ENCODE data around the gene ASMTL.
"Not testable (repeated sequence)": the region's sequence is repeated elsewhere in the genome, so short reads cannot be mapped to it uniquely, and the experiment has no call there.

Gene ASMTL

GRCh38 chrX:1412551-1413161 lies 40.1 kb downstream of the ASMTL start:
- DNase-seq (ENCODE audit: insufficient read length, low spot score) (no peak), FAIRE-seq (no peak)

- FAIRE-seq (no peak), DNase-seq (ENCODE audit: insufficient read length, low spot score) (no peak)
These were observed 41.4 kb downstream of the ASMTL start for GRCh38 chrX:1411326-1411725.

- FAIRE-seq (no peak), DNase-seq (ENCODE audit: insufficient read length, low spot score) (no peak)
These were observed 45.7 kb downstream of the ASMTL start for GRCh38 chrX:1407035-1407434.

- not testable (repeated sequence) for FAIRE-seq; DNase-seq (ENCODE audit: insufficient read length, low spot score)
These were observed 46.9 kb downstream of the ASMTL start for GRCh38 chrX:1405769-1406168.

- DNase-seq (ENCODE audit: insufficient read length, low spot score); FAIRE-seq: not testable (repeated sequence)
These were observed 48.8 kb downstream of the ASMTL start for GRCh38 chrX:1403867-1404266.

- FAIRE-seq (no peak), DNase-seq (ENCODE audit: insufficient read length, low spot score) (no peak)
These were observed 49.5 kb downstream of the ASMTL start for GRCh38 chrX:1403228-1403627.

GRCh38 chrX:1401611-1402430 lies 50.9 kb downstream of the ASMTL start:
- FAIRE-seq: no peak

GRCh38 chrX:1400742-1401471 lies 51.8 kb downstream of the ASMTL start:
- DNase-seq (ENCODE audit: insufficient read length, low spot score): no peak
- FAIRE-seq: no peak

More at GRCh38 chrX:1401611-1402430, 50.9 kb downstream of the ASMTL start:
- DNase-seq (ENCODE audit: insufficient read length, low spot score): no peak

- FAIRE-seq (no peak), DNase-seq (ENCODE audit: insufficient read length, low spot score) (no peak)
These were observed 52.7 kb downstream of the ASMTL start for GRCh38 chrX:1400049-1400448.

GRCh38 chrX:1398431-1399340 lies 54.0 kb downstream of the ASMTL start:
- no peak for FAIRE-seq

GRCh38 chrX:1397441-1398270 lies 55.1 kb downstream of the ASMTL start:
- no peak for FAIRE-seq
- DNase-seq (ENCODE audit: insufficient read length, low spot score): no peak

More at GRCh38 chrX:1398431-1399340, 54.0 kb downstream of the ASMTL start:
- no peak for DNase-seq (ENCODE audit: insufficient read length, low spot score)

- no peak for FAIRE-seq
- DNase-seq (ENCODE audit: insufficient read length, low spot score): no peak
These were observed 55.7 kb downstream of the ASMTL start for GRCh38 chrX:1397001-1397400.

- DNase-seq (ENCODE audit: insufficient read length, low spot score): no peak
- no peak for FAIRE-seq
These were observed 57.0 kb downstream of the ASMTL start for GRCh38 chrX:1395646-1396216.

- DNase-seq (ENCODE audit: insufficient read length, low spot score) (no peak), FAIRE-seq (no peak)
These were observed 57.8 kb downstream of the ASMTL start for GRCh38 chrX:1394731-1395501.

- DNase-seq (ENCODE audit: insufficient read length, low spot score) (no peak), FAIRE-seq (peak; percentile 76)
These were observed 58.7 kb downstream of the ASMTL start for GRCh38 chrX:1393871-1394615.

GRCh38 chrX:1392376-1393068 lies 60.2 kb downstream of the ASMTL start:
- FAIRE-seq: no peak
- peak; percentile 28 for DNase-seq (ENCODE audit: insufficient read length, low spot score)

GRCh38 chrX:1391707-1392375 lies 60.9 kb downstream of the ASMTL start, which contains the start of gene SLC25A6:
Gene SLC25A6 (minus strand): TSS chrX:1392113. CDS start chrX:1392009, 104 bp downstream.
- DNase-seq (ENCODE audit: insufficient read length, low spot score) (peak; percentile 97), FAIRE-seq (peak; percentile 99)

Measured in GM19239 (cell line).